Measurements from ENCODE around the gene AGAP5. TPM values are rescaled to one million over a fixed set of nuclear protein-coding genes. Genes with fewer than 3 reads are reported as not detected.

Gene AGAP5
- total and polyA plus RNA-seq, 10 of the 15 experiments (the other 5 are each of a cell fraction or from before 2014, with no cell fraction given): 0.68 to 8.5 (median 6.7) TPM; not detected in 1

DNA sequence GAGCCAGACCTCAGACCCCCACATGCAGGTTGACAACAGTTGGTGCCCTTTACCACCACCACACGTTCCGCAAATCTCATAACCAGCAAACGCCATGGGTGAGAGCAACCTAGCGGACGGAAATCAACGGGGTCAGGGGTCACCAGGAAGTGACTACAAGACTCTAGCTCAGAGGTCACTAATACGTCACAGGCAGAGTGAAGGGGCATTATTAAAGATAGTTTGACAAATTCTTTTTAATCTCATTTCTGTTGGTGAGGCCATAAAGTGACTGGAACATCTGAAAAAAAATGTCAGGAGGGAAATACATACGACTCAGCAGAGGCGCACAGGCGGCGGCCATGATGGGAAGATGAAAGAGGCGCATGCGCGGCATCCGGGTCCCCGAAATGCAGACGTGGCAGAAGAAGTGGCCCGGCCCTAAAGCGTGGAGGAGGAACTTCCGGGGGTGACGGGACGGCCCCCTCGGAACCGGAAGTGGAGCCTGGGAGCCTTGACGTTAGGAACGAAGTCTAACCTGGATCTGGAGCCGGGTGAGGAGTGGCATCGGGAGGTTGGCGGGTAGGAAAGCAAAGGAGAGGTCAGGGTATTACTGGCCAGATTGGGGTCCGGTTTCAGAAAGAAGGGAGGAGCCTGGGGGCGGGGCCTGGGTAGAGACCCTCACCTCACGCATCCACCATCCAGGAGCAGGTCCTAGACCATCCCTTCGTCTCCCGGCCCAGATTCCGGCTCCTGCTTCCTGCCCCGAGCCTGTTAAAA, 46.2 kb upstream of the AGAP5 start, which contains the start of gene SEC24C (continued):
- TF ChIP-seq, protein P1, sequence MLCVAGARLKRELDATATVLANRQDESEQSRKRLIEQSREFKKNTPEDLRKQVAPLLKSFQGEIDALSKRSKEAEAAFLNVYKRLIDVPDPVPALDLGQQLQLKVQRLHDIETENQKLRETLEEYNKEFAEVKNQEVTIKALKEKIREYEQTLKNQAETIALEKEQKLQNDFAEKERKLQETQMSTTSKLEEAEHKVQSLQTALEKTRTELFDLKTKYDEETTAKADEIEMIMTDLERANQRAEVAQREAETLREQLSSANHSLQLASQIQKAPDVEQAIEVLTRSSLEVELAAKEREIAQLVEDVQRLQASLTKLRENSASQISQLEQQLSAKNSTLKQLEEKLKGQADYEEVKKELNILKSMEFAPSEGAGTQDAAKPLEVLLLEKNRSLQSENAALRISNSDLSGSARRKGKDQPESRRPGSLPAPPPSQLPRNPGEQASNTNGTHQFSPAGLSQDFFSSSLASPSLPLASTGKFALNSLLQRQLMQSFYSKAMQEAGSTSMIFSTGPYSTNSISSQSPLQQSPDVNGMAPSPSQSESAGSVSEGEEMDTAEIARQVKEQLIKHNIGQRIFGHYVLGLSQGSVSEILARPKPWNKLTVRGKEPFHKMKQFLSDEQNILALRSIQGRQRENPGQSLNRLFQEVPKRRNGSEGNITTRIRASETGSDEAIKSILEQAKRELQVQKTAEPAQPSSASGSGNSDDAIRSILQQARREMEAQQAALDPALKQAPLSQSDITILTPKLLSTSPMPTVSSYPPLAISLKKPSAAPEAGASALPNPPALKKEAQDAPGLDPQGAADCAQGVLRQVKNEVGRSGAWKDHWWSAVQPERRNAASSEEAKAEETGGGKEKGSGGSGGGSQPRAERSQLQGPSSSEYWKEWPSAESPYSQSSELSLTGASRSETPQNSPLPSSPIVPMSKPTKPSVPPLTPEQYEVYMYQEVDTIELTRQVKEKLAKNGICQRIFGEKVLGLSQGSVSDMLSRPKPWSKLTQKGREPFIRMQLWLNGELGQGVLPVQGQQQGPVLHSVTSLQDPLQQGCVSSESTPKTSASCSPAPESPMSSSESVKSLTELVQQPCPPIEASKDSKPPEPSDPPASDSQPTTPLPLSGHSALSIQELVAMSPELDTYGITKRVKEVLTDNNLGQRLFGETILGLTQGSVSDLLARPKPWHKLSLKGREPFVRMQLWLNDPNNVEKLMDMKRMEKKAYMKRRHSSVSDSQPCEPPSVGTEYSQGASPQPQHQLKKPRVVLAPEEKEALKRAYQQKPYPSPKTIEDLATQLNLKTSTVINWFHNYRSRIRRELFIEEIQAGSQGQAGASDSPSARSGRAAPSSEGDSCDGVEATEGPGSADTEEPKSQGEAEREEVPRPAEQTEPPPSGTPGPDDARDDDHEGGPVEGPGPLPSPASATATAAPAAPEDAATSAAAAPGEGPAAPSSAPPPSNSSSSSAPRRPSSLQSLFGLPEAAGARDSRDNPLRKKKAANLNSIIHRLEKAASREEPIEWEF (IDR thresholded peaks at IDR 0.05; ENCODE audit: insufficient replicate concordance, low read depth, low read length): no peak
- TF ChIP-seq TAF1 (IDR thresholded peaks at IDR 0.05; ENCODE audit: borderline replicate concordance, low read depth, low read length) (peak; percentile 98), WRNIP1 (IDR thresholded peaks at IDR 0.05; ENCODE audit: borderline replicate concordance, low read depth, low read length) (no peak), TBL1XR1 (IDR thresholded peaks at IDR 0.05; ENCODE audit: low read depth, low read length) (no peak), GABPA (IDR thresholded peaks at IDR 0.05; ENCODE audit: low read depth) (peak; percentile 91), SP1 (IDR thresholded peaks at IDR 0.05; ENCODE audit: low read depth, low read length) (peak; percentile 47), JUNB (IDR thresholded peaks at IDR 0.05) (no peak; the same call in 1 of the 2 replicates), ATF7 (IDR thresholded peaks at IDR 0.05; ENCODE audit: low read depth) (peak; percentile 87), IRF4 (IDR thresholded peaks at IDR 0.05; ENCODE audit: low read depth, low read length) (no peak; the same call in 1 of the 2 replicates), SMAD5 (IDR thresholded peaks at IDR 0.05; ENCODE audit: low read depth) (no peak), CREB1 (IDR thresholded peaks at IDR 0.05; ENCODE audit: low read depth) (peak; percentile 98), CHD4 (IDR thresholded peaks at IDR 0.05) (no peak), TCF7 (IDR thresholded peaks at IDR 0.05; ENCODE audit: borderline replicate concordance) (peak; percentile 27; the same call in 1 of the 2 replicates), EZH2 (IDR thresholded peaks at IDR 0.05; ENCODE audit: borderline replicate concordance, control insufficient read depth, low read depth, low read length) (no peak), RCOR1 (conservative IDR thresholded peaks at IDR 0.05; ENCODE audit: low read depth, low read length) (no peak), SMAD1 (IDR thresholded peaks at IDR 0.05; ENCODE audit: low read depth, partially characterized antibody) (peak; percentile 39), LARP7 (IDR thresholded peaks at IDR 0.05) (peak; percentile 17; the same call in 1 of the 2 replicates), BCL11A (IDR thresholded peaks at IDR 0.05; ENCODE audit: low read depth, low read length) (no peak), GATAD2B (conservative IDR thresholded peaks at IDR 0.05; ENCODE audit: low read depth) (peak; percentile 74; the same call in 1 of the 2 replicates), RB1 (IDR thresholded peaks at IDR 0.05; ENCODE audit: borderline replicate concordance) (peak; percentile 31; the same call in 1 of the 2 replicates), RELA (IDR thresholded peaks at IDR 0.05; ENCODE audit: borderline replicate concordance, partially characterized antibody) (peak; percentile 30), POLR2AphosphoS5 (IDR thresholded peaks at IDR 0.05; ENCODE audit: low read length) (peak; percentile 92), SRF (IDR thresholded peaks at IDR 0.05; ENCODE audit: low read depth in 2 of 2, low read length in 2 of 2) (peak in 1 of 2 experiments; percentile 56; a peak in 1 of 4 replicates), FOXM1 (IDR thresholded peaks at IDR 0.05; ENCODE audit: low read depth, low read length) (no peak), MTA2 (IDR thresholded peaks at IDR 0.05; ENCODE audit: low read depth) (peak; percentile 91), KDM1A (IDR thresholded peaks at IDR 0.05; ENCODE audit: borderline replicate concordance) (no peak), CBX3 (IDR thresholded peaks at IDR 0.05; ENCODE audit: borderline replicate concordance, low read depth) (no peak), ZNF217 (IDR thresholded peaks at IDR 0.05) (no peak), EGR1 (IDR thresholded peaks at IDR 0.05; ENCODE audit: borderline replicate concordance in 1 of 2, low read depth in 2 of 2, low read length in 2 of 2) (no peak)
